Activated effector memory CD4-positive, alpha-beta T cell treated with anti-CD3 and anti-CD28 coated beads, Interleukin-2, amount 50 U/mL, for 16 hours (primary cell): ENCODE data around the gene BZW2.

ENCODE experiments used
- DNase-seq: peaks from one replicate; pipeline ENCODE4 v3.0.0-alpha.2; 2020

The BZW2 gene

DNA sequence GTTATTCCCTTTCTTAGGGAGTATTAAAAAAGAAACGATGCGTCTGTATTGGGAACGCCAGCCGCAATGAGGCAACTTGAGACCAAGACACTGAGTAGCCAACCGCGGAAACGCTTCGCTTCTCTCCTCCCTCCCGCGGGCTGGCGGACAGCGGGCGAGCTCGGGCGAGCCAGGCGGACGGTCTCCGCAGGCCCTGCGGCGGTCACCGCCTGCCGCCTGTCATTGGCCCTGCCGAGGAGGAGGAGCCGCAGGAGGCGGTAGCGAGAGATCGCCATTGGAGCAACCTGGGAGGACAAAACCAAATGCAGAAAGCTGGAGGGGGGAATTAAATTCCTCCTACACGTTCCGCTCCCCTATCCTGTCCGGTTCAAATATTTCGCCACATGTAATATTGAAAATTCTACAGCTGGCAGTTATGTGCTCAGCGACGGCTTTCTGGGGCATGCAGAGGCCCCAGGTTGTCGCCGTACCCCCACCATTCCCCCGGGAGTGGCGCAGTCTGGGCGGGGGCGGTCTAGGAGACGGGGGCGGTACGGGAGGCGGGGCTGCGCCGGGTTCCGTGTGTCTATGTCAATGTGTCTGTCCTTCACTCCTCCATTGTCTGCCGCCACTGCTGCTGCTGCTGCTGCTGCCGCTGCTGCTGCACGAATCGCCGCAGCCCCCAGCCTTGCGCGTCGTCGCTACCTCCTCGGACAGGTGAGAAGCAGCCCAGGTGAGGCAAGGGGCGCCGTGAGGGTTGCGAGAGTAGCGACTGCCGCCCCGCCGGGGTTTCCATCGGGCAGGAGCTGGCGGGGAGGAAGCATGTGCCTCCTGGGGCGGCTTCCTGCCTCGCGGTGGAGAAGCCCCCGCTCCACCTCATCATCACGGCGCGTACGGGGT lies at the start of gene BZW2, which contains the start of gene ANKMY2:
Gene BZW2 (plus strand): TSS at position 589 of the 879 bp plus-strand sequence. CDS start 19,263 bp downstream, outside the sequence.
Gene ANKMY2 (minus strand): TSS at position 162 of the 879 bp plus-strand sequence. CDS start 181 bp downstream, outside the sequence.
- DNase-seq: peak; percentile 97

DNA sequence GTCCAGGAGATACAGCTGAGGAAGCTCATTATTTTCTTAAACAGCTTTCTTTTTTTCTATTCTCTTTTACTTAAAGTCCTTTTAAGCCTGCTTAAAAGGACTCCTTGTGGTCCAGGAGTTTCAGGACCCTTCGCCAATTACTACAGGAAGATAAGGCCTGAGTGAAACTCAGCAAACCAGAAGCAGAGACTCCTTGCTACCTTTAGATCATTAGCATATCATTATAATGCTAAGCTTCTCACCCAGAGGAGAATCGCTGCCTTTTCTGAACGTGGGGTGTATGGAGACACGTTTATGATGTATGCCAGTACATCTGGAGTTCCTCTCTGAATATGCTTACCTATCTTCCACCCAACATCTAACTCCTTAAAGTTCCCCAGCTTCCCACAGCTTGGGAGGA lies 48.0 kb upstream of the BZW2 start:
- DNase-seq: no peak

DNA sequence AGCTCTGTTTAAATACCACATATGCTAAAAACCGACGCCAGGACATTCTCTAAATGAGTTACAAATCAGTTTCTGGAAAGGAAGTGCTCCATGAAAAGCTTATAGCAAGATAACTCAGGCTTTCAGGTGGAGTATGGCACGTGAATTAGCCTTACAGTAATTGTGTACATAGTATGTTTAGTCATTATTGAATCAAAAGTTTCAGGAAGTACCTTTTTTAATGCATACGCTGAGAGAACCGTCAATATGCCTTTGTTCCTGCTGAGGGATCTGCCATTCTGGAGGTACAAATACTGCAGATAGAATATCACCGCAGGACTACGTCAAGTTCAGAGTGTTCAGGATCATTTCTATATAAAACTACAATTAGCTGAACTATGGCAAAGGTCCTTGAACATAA lies 46.1 kb upstream of the BZW2 start:
- DNase-seq: no peak

DNA sequence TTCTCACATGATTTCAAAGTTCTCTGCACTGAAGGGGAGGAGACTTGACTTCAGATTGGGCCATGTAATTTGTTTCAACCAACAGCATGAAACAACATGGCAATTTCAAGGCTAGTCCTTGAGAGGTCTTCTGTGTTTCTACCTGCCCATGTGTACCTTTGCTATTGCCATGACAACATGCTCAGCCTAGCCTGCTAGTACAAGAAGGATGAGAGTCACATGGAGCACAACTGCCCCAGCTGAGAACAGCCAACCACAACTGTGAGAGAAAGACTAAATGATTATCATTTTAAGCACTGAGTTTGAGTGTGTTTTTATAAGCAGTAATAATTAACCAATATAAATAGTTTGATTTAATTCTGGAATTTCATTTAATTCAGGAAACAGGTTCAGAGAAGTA lies 42.3 kb upstream of the BZW2 start:
- no peak for DNase-seq

DNA sequence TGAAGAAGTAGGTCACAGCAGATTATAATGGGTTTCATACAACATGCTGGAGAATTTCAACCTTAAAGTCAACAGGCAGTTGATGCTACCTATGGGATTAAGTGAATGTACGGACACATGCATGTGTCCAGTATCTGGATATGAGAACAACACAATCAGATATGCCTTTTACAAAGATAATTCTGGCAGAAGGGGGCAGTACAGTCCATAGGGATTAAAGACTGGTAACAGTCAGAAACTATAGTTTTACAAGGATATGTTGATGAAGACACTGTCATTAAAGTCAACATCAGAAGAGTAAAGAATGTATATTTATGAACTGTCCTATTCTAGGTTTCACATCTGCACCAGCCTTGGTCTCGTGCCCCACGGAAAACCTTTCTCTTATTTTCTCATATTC lies 41.9 kb upstream of the BZW2 start:
- no peak for DNase-seq

DNA sequence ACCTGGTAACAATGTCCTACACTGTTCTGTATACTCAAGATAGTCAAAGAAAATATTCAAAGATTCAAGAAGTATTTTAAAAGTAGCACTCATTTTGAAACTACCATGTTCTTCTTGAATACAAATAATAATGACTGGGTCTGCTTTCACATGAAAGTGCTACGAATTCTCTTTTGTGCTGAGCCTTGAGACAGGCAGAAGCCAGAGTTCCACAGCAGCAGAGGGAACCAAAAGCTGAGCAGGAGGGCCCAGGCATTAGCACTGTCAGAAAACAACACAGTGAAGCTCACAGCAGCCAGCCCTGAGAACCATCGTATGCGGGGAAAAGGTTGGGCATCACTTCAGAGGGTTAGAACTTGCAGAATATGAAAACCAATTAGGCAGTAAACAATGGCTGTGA lies 39.3 kb upstream of the BZW2 start:
- DNase-seq: no peak

DNA sequence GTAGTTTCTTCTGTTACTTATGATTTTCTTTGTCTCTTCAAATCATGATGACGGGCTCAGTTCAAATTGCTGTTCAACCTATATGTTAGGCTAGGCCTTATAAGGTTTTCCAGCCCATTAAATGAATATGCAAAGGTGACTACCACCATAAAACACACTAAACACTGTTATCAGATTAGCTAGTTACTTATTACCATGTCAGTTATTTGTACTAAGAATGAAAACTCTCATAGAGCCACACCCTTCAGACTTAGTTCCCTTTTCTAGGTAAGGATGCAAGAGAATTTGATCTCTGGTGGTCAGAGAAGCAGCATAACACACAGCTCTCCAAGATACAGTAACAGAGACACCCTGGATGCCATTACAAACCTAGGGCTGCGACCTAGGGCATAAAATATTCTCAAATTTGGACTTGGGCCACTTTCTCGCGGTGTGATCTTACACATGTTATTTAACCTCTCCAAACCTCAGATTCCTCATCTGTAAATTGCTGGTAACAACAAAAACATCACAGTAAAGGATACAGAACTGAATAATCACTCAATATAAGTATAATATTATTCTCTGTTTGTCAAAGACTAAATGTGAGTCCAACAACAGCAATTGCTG lies 36.0 kb upstream of the BZW2 start:
- DNase-seq: no peak

DNA sequence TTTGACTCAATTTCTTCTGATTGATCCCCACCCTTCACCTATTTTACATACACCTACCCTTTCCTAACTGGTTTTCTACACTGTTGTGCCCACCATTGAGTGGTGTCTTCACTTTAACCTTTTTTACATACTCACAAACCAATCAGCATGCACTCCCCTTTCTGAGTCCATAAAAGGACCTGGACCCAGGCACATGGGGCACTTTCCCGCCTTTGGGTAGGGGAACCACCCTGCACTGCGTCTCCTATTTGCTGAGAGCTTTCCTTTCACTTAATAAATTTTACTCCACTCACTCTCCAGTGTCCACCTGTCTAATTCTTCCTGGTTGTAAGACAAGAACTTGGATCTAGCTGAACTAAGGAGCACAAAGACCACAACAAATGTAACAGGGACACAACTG lies 34.3 kb upstream of the BZW2 start:
- no peak for DNase-seq

DNA sequence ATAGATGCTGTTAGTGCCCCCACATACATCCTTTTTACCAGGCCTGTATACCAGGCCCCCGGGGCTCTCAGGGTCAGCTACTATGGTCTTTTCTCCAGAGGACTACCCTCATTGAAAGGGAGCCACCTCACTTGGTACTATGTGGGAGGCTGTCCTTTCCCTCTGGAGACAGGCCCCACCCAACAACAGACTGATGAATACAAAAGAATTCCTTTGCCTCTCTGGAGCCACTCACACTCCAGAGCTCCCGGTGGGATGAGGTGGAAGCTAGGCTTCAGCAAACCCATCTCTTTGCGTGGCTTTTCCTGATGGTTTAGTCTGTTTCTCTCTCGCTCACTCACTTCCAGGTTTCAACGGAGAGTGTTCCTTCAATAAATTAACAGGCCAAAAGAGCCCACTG lies 30.8 kb upstream of the BZW2 start:
- no peak for DNase-seq

DNA sequence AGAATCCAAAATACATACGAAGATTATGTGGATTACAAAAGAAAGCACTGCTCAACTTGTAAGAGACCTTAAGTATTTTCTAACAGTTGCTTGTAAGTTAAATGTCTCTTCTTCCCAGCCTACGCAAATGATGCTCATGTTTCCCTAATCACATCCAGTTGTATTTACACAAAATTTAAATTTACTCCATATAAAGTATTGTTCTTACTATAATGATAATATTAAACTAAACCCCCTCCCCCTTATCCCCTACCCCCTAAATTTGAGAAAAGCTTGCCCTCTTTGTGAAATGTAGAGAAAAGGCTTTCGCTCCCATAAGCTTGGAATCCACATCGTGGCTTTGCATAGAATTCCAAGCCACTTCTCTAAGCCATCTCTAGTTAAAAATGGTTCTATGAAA lies 29.9 kb upstream of the BZW2 start:
- no peak for DNase-seq

DNA sequence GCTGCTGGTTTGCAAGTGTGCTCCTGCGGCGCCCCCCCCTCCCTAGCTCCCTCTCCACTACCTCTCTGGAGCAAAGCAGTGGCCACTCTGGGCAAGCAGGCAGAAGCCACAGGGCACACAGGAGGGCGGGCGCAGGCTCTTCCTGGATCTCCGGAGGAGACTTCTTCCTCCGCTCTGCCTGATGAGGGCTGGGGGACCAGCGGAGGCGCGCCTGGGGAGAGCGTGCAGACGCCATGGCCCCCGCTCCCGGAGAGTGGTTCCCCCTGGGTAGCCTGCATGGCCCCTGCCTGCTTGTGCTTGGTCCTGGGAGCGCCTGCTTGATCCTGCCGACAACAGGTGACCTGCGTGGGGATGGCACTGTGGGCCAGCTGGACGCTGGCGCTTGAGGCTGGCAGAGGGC lies 29.4 kb upstream of the BZW2 start:
- no peak for DNase-seq

DNA sequence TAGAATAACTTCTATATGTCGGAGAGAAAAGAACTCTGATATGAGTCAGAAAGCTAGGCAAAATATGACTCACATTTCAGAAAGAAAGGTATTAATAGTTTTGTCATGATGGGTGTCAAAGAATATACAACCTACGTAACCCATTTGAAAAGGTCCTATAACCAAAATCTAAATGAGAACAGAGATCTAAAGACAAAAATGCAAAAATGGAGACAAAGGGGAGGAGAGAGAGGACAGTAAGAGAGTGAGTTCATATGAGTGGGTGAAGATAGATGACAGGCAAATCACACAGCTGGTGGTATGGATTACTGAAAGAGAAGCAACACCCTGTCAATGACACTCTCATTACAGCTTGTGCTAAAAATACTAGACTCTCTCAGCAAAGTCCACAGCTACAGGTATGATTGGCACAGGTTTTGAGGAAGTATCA lies 26.0 kb upstream of the BZW2 start:
- DNase-seq: no peak

DNA sequence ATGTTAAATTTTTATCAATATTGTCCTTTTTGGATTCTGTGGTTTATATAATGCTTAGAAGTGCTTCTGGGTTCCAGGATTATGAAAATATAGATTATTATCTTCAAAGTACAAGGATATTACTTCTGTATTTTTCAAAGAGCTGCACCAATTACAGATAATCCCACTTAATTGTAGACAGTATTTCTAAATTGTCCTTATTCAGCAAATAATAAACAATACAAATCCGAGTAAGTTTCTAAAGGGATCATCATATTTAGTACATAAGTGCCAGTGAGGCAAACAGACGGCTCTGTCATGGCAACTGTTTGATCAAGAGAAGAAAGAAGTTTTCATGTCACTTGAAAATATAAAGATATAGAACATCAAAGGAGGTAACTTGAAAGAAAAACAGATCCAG lies 19.6 kb upstream of the BZW2 start:
- no peak for DNase-seq

DNA sequence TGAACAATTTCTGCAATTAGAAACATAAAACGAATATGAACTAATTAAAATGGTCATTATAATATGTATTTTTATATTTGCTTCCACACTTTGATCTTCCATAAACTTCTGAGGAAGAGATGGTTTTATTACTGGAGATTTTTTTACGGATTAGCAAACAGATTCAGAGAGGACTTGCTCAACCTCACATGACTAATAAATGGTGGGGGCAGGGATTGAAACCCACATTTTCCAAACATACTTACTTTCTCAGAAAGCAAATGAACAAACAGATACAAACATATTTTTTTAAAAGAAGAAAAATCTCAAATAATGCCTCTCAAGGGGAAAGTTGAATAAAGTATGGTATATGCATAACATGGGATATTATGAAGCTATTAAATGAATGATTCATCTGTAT lies 18.7 kb upstream of the BZW2 start:
- no peak for DNase-seq

DNA sequence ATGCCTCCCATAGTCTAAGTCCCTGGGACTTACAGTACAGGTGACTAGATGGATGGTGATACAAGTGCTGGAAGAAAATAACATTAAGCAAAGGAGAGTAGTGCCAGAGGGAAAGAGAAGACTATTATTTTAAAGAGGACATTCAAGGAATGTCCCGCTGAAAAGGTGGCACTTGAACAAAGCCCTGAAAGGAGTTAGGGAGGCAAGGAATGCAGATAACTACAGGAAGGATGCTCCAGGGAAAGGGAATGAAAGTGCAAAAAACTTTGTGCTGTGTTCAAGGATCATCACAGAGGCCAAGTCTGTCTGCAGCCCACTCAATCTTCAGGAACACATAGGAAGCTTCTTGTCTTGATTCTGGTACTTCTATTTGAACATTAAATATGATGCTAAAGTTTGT lies 15.3 kb upstream of the BZW2 start:
- DNase-seq: no peak

DNA sequence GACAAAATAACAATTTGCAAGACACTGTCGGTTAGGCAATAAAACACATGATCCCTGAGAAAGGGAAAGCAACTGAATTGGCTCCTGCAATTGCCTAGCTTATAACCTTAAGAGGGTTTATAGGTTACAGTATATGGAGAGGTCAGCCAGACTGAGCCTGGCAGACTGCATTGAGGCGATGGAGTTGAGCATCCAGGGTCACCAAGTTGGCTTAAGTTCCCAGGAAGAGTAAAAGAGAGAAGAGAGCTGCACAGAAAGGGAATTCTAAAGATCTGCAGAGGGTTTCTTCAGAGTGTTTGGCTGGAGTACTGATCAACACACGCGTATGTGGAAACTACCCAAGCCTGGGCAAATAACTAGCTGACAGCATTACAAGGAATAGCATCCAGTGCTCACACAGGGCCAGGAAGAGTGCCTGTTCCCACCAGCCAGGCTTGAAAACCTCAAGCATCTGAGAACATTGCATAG lies 11.7 kb upstream of the BZW2 start:
- DNase-seq: no peak

DNA sequence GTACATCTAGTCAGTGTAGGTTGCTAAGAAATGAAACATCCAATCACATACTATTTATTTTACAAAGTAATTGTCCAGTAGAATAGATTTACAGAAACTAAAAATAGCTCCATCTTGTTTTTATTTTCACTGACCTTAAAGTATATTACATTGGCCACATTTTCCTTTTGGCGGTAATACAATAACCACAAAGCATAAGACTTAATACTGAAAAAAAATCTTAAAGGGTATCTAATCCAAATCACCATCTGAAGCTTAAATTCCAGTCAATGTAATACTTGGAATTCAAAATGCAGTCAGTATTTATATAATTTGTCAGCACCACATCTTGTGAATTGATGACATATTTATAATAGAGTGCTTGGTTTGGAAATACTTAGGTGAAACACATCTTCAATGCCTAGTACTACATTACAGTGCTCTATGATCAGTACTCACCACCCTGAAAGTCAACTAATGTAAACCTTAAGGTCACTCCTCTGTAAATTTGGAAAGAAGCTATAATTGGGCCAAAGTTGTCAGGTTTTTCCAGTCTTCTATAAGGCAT lies 9.4 kb upstream of the BZW2 start:
- no peak for DNase-seq

DNA sequence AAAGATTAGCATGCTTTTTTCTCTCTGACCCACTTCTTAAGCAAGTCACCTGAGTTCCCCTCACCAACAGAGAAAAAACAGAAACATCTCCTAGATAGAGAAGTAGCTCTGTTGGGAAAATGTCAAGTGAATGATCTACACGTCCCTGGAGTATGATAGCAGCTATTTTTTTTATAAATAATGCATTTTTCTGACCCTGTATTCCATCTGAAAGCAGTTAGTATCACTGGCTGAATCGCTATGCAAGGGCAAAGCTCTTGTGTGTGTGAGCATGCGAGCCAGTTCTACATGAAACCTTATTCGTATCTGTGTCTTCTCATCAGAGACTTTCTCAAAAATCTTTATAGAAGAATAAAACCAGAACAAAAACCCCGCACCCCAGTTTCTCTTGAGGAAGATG lies 8.6 kb upstream of the BZW2 start:
- no peak for DNase-seq

DNA sequence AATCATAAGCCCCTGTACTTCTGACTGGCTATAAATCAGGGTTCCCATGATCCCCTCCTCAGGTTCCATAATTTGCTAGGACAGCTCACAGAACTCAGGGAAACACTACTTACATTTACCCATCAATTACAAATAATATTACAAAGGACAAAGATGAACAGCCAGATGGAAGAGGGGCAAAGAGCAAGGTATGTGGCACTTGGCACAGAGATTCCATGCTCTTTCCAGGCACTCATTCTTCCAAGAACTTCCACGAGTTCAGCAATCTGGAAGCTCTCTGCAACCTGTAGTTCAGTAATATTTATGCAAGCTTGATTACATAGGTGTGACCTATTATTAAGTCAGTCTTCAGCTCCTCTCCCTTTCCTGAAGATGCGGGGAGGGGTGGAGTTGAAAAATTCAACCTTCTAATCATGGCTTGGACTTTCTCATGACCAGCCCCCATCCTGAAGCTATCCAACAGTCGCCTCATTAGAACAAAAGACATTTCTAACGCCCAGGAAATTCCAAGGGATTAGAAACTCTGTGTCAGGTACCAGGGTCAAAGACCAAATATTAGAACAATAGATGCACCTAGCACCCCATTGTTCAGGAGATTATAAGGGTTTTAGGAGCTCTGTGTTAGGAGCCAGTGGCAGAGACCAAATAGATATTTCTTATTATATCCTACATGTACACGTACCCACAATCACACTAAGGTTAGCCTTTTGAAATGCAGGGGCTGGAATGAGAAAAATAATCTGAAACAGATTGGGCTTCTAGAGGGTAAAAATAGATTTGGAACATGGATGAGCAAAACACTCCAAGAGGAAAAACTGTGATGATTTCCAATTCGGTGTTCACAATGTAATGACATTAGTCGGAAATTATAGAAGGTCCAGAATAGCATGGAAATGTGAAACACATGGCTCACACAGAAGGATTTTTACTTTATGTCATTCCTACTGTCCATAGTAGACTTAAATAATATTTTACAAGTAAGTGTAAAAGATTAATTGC lies 7.4 kb upstream of the BZW2 start:
- DNase-seq: no peak

DNA sequence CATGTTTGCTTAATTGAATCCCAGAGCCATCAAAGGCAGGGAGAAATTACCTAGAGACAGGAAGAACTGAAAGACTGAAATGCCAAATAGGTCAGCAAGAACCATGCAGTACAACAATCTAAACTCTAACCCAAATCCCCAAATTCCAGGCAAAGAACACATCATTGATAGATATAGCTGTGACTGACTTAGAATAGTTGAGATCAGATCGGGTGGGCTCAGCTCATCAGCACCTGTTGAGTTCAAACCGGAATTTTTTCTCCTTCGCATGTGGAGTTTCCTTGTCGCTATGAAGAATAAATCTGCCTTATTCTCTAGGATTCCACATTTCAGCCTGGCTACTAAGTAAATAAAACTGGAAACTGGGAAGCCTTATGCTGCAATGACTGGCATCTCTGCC lies 1.8 kb upstream of the BZW2 start:
- DNase-seq: no peak

DNA sequence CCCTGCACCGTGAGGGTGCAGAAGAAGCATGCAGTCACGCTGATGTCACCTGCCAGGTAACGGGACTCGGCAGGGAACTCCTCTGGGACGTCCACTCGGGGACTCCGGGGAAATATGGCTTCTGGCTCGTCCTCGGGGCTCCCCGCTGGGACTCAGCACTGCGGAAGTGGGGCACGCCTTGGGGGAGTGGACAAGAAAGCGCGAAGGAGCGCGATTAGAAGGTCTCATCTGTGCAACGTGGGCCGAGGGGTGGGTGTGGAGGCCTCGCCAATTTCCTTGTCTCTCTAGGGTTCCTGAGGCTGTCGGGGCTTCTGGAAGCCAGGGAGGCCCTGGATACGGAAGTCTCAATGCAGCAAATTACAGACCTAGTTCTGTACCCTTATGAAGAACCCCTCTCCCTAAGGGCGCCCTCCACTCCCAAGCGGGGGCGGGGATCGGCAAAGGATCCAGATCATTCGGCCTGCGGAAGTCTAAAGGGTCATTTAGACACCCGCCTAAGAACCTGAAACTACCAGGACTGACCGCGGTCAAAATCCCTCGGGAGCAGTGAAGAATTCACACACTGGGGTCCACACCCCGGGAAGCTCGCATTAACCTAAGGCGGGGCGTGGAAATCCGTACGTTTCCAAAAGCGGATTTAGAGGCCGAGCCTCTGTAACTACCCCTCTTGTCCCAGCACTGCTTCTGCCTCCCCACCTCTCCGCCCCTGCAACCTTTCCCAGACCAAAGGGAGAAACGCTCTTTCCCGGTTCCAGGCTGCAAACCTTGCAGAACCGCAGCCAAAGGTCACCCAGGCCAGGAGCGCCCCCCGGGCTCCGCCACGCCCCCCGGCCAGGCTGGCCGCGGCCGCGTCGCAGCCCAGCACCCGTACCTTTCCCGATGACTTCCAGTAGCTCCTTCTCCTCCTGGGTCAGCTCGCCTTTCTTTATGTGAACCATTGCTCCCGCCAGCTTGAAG lies 1.1 kb upstream of the BZW2 start:
- peak; percentile 87 for DNase-seq
